T47D (cell line): ENCODE results near the gene AP3B1.
A peak's percentile ranks its signal among the peaks of the same experiment; 100 is the strongest.
"Not testable (repeated sequence)": the region's sequence is repeated elsewhere in the genome, so short reads cannot be mapped to it uniquely, and the experiment has no call there.

ENCODE experiments used
- DNase-seq, 2 experiments: peaks; one replicate each; pipeline versions ENCODE4 v3.0.0 to v3.0.0-alpha.2; 2011 to 2012; ENCODE audit warnings: low read depth in 1 of 2, low spot score in 1 of 2
- JUND ChIP-seq: IDR thresholded peaks from 2 replicates; pipeline ENCODE4 v1.6.1; 2012; ENCODE audit warnings: low read depth
- in situ Hi-C: cut with HindIII; loops from 2 replicates; pipeline ENCODE4 v1.10.0; 2016; ENCODE audit warnings: low sequenced_read_pairs, low pct_unique_long_range_greater_than_20kb

The AP3B1 gene

GRCh38 chr5:78221467-78221866 lies 73.0 kb downstream of the AP3B1 start:
- no peak for TF ChIP-seq JUND
- DNase-seq, result no peak
- in situ Hi-C loops, result no loop called here

GRCh38 chr5:78215972-78216371 lies 78.5 kb downstream of the AP3B1 start:
- in situ Hi-C loops, result no loop called here
- no peak for DNase-seq
- TF ChIP-seq JUND, result no peak

DNA sequence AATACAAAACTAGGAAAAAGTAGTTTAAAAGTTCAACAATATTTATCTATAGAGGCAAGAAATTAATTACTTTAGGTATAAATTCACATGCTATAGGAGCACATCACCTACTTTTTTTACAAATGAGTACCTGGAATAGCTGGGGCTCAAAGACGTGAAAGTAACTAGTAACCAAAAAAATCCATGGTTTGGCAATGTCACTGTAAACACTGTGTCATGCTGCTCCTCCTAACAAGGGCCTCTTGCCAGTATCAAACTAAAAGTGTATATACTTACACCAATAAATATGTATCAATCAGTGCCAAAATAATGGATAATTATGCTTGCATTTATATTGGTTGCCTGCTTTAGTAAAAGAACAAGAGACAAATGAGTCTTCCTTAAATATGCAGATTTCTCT lies 78.9 kb downstream of the AP3B1 start:
- TF ChIP-seq JUND, result no peak
- no peak for DNase-seq
- in situ Hi-C loops, result no loop called here

DNA sequence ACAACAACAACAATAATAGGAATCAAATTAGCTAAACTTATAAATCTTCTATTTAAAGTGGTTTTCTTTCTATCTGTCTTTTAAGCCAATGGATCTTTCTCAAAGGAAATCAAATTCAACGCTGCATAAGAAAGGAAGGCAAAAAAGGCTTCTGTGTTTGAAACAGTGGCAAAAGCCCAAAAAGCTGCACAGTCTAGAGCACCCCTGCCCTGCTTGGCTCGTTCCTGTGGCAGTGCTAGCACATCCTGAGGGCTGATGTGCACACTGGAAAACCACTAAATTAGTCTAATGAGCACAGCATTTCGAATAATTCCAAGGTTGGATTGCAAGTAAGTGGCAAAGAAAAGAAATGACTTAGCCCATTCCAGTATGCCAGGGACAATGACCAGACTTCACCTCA lies 80.7 kb downstream of the AP3B1 start:
- DNase-seq, result no peak
- in situ Hi-C loops, result no loop called here
- TF ChIP-seq JUND, result no peak

GRCh38 chr5:78211052-78211451 lies 83.4 kb downstream of the AP3B1 start:
- no peak for TF ChIP-seq JUND
- in situ Hi-C loops, result no loop called here
- DNase-seq, result no peak

DNA sequence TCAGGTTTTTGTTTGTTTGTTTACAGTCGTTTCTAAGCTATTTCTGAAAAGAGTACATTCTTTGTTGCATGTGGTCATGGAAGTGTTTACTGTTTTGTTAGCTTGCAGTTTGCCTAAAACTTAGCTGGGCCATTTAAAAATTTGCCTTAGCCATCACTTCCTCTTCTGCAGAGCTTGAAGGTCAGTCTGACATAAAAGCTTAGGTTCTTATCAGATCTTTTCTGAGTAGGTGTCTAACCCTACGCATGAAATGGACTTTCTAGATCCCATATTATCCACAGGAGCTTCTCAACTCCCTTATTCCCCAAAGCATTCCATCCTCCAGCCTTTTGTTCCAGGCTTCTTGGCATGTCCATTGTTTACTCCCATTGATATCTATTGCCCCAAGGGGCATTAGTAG lies 90.3 kb downstream of the AP3B1 start:
- DNase-seq, result peak in 1 of 2 experiments; percentile 56
- no peak for TF ChIP-seq JUND
- in situ Hi-C loops, result no loop called here

GRCh38 chr5:78203815-78204214 lies 90.7 kb downstream of the AP3B1 start:
- DNase-seq, result no peak
- no peak for TF ChIP-seq JUND
- in situ Hi-C loops, result no loop called here

GRCh38 chr5:78190402-78190801 lies 104.1 kb downstream of the AP3B1 start:
- no peak for TF ChIP-seq JUND
- in situ Hi-C loops, result no loop called here

DNA sequence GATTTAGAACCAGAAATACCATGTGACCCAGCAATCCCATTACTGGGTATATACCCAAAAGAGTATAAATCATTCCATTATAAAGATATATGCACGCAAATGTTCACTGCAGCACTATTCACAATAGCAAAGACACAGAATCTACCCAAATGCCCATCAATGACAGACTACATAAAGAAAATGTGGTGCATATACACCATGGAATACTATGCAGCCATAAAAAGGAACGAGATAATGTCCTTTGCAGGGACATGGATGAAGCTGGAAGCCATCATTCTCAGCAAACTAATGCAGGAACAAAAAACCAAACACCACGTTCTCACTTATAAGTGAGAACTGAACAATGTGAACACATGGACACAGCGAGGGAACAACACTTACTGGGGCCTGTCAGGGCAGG lies 105.8 kb downstream of the AP3B1 start:
- DNase-seq, in situ Hi-C loops: not testable (repeated sequence)

More at GRCh38 chr5:78190402-78190801, 104.1 kb downstream of the AP3B1 start:
- no peak for DNase-seq

- in situ Hi-C loops, result no loop called here
Observed at GRCh38 chr5:78187172-78187571, 107.3 kb downstream of the AP3B1 start.

GRCh38 chr5:78182838-78183237 lies 111.7 kb downstream of the AP3B1 start:
- in situ Hi-C loops, result no loop called here
- no peak for TF ChIP-seq JUND
- peak in 1 of 2 experiments; percentile 6 for DNase-seq

More at GRCh38 chr5:78187172-78187571, 107.3 kb downstream of the AP3B1 start:
- TF ChIP-seq JUND, result no peak
- no peak for DNase-seq

DNA sequence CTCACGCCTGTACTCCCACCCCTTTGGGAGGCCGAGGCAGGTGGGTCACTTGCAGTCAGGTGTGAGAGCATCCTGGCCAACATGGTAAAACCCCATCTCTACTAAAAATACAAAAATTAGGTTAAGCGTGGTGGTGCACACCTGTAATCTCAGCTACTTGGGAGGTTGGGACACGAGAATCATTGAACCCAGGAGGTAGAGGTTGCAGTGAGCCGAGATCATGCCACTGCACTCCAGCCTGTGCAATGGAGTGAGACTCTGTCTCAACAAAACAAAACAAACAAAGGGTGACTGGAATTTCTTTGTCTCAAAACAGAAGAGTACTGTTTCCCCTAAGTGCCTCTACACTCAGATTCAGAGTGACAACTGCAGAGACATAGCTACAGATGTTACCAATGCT lies 116.1 kb downstream of the AP3B1 start:
- DNase-seq, result no peak

GRCh38 chr5:78170335-78170734 lies 124.2 kb downstream of the AP3B1 start:
- in situ Hi-C loops, DNase-seq: not testable (repeated sequence)

More for the DNA sequence above, 116.1 kb downstream of the AP3B1 start:
- in situ Hi-C loops, result no loop called here
- no peak for TF ChIP-seq JUND

GRCh38 chr5:78162253-78162862 lies 132.1 kb downstream of the AP3B1 start:
- in situ Hi-C loops, result no loop called here
- TF ChIP-seq JUND, result no peak
- DNase-seq, result peak; percentile 11 to 60

DNA sequence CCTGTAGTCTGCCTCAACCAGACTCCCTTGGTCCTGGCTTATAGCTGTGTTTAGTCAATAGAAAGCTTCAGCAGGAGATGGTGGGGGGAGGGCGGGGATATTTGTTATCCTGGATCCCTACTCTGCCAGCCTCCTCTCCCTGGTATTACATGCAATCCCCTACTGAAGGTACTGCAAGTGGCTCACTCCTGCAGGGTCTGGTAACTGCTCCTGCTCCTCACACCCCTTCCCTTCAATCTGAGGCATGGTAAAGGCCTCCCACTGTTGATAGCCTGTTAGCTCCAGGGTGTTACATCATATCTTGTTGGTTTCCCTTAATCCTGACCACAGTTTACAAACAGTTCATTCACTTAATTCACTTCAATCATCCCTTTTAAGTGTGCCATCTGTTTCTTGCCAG lies 137.5 kb downstream of the AP3B1 start:
- in situ Hi-C loops, result no loop called here
- DNase-seq, result no peak
- TF ChIP-seq JUND, result no peak
